SK-N-MC (cell line): ENCODE results near the gene IGF1R.

Source experiments
- DNase-seq: peaks from one replicate; pipeline ENCODE4 v3.0.0-alpha.2; 2011; ENCODE audit warnings: low read depth, low spot score
- H3K27ac ChIP-seq: fragments of 200-600 bp; sonication (generic); 2 replicates; pipeline ENCODE4 v1.5.1; 2016; ENCODE audit warnings: mixed run types
- H3K36me3 ChIP-seq: fragments of 200-600 bp; sonication (generic); 2 replicates; pipeline ENCODE4 v1.6.1; 2017; ENCODE audit warnings: antibody characterized with exemption, low read length, mixed read lengths; ENCODE audit not compliant: insufficient read depth
- H3K4me3 ChIP-seq: fragments of 200-600 bp; sonication (generic); 2 replicates; pipeline ENCODE4 v1.5.1; 2016
- H3K9ac ChIP-seq: fragments of 200-600 bp; sonication (generic); 2 replicates; pipeline ENCODE4 v1.8.0; 2017; ENCODE audit warnings: mixed run types, mixed read lengths; ENCODE audit not compliant: insufficient read length
- H3K9me3 ChIP-seq: fragments of 200-600 bp; sonication (generic); 2 replicates; pipeline ENCODE4 v1.6.1; 2017; ENCODE audit warnings: low read depth, mild to moderate bottlenecking, antibody characterized with exemption, low read length, moderate library complexity, mixed read lengths
- EZH2 ChIP-seq: fragments of 200-600 bp; sonication (generic); IDR thresholded peaks from one replicate; pipeline ENCODE4 v1.6.1; 2017; ENCODE audit warnings: antibody characterized with exemption
- FOXP2 ChIP-seq: optimal IDR thresholded peaks from 2 replicates; pipeline ENCODE3; 2011; ENCODE audit warnings: mild to moderate bottlenecking, moderate library complexity; ENCODE audit not compliant: insufficient read depth; ENCODE audit errors: extremely low read length, control extremely low read depth
- POLR2AphosphoS5 ChIP-seq: IDR thresholded peaks from 2 replicates; pipeline ENCODE4 v1.6.1; 2012; ENCODE audit warnings: mild to moderate bottlenecking, low read depth, low read length, borderline replicate concordance

The IGF1R gene

GRCh38 chr15:98686983-98687382 lies 38.6 kb downstream of the IGF1R start:
- Histone ChIP-seq H3K27ac (no peak overlapping the region), H3K9ac (no peak overlapping the region), H3K36me3 (no peaks in the 10 kb centered on the region), H3K4me3 (no peak overlapping the region), H3K9me3 (no peaks in the 10 kb centered on the region)
- DNase-seq, result no peak
- TF ChIP-seq POLR2AphosphoS5 (no peak), EZH2 (no peak), FOXP2 (no peak)

- H3K4me3 ChIP-seq, result no peak overlapping the region
- H3K36me3 ChIP-seq, result no peaks in the 10 kb centered on the region
- no peaks in the 10 kb centered on the region for H3K9me3 ChIP-seq
- no peak overlapping the region for H3K9ac ChIP-seq
- TF ChIP-seq EZH2, result no peak
- no peak for TF ChIP-seq POLR2AphosphoS5
- no peak for TF ChIP-seq FOXP2
- H3K27ac ChIP-seq, result no peak overlapping the region
- no peak for DNase-seq
Measured at GRCh38 chr15:98689431-98689861, 41.1 kb downstream of the IGF1R start.

DNA sequence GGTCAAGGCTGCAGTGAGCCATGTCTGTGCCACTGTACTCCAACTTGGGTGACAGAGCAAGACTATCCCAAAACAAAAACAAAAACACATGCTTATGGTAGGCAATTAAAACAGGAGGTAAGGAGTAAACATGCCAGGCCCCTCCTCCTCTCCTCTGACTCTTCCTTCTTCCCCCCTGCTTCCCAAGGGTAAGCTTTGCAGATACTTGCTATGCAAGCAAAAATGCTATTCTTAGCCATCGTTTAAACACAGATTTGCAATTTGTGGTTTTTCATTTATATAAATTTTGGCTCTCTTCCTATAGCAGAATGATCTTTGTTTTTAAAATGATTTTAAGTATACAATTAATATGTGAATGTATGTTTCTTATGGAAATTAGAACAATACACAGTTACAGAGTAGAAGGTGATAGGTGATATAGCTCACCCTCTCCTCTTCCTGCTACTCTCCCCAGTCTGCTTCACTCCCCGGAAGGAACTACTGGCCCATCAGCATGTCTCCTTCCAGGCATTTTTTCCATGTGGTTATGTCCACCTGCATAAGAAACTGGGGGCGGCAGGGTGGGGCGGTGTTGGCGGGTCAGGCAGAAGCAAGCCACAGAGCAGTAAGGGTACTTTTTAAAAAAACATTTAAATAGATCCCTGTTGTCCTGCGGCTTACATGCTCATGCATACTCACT lies 42.1 kb downstream of the IGF1R start:
- Histone ChIP-seq H3K27ac (no peak overlapping the region), H3K4me3 (no peak overlapping the region), H3K36me3 (no peaks in the 10 kb centered on the region), H3K9me3 (no peaks in the 10 kb centered on the region), H3K9ac (no peak overlapping the region)
- TF ChIP-seq POLR2AphosphoS5, result no peak
- no peak for TF ChIP-seq EZH2
- TF ChIP-seq FOXP2, result no peak
- no peak for DNase-seq

- H3K4me3 ChIP-seq, result no peak overlapping the region
- TF ChIP-seq FOXP2 (no peak), EZH2 (no peak), POLR2AphosphoS5 (no peak)
Measured at GRCh38 chr15:98692213-98692612, 43.9 kb downstream of the IGF1R start.

DNA sequence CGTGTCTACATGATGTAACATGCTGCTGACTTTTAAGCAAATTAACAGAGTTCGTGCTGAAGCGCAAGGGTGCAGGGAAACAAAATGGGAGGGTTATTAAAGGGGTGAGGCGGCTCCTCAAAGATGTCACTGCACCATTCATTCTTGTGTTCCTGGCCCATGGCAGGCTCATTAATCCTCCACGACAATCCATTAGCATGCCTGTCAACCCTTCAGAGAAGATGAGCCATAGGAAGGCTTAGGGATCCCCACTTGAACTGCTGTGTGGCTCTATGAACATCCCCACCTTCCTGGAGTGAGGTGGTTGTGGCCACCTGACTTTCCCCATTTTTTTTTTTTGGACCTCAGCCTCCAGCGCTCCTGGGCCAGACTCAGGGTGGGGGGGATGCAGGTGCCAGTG lies 45.8 kb downstream of the IGF1R start:
- H3K9ac ChIP-seq, result no peak overlapping the region
- no peak for DNase-seq
- TF ChIP-seq FOXP2 (no peak), EZH2 (no peak), POLR2AphosphoS5 (no peak)
- H3K9me3 ChIP-seq, result no peaks in the 10 kb centered on the region
- H3K27ac ChIP-seq, result no peak overlapping the region
- no peaks in the 10 kb centered on the region for H3K36me3 ChIP-seq
- no peak overlapping the region for H3K4me3 ChIP-seq

More at GRCh38 chr15:98692213-98692612, 43.9 kb downstream of the IGF1R start:
- no peak overlapping the region for H3K27ac ChIP-seq
- H3K9me3 ChIP-seq, result no peaks in the 10 kb centered on the region
- no peaks in the 10 kb centered on the region for H3K36me3 ChIP-seq
- no peak for DNase-seq
- no peak overlapping the region for H3K9ac ChIP-seq

DNA sequence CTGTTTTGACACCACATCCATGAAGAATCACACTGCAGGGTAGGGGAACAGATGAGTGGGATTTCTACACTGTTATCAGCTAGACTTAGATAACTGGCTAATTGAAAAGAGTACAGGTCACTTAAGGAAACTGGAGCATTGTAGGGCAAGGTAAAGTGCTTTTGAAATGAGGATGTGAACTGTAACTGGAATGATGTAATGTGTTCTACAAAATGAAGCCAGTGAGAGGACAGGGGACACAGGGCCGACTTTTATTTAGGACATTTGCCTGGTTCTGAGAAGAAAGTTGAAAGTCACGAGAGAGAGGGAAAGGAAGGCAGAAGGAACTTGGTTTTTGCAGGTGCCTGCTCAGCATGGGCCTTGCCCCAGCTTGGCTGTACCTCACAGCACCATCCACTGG lies 50.5 kb downstream of the IGF1R start:
- H3K4me3 ChIP-seq, result no peak overlapping the region
- no peak overlapping the region for H3K27ac ChIP-seq
- H3K9ac ChIP-seq, result no peak overlapping the region
- TF ChIP-seq EZH2 (no peak), FOXP2 (no peak), POLR2AphosphoS5 (no peak)
- H3K9me3 ChIP-seq, result no peaks in the 10 kb centered on the region
- no peaks in the 10 kb centered on the region for H3K36me3 ChIP-seq
- no peak for DNase-seq

DNA sequence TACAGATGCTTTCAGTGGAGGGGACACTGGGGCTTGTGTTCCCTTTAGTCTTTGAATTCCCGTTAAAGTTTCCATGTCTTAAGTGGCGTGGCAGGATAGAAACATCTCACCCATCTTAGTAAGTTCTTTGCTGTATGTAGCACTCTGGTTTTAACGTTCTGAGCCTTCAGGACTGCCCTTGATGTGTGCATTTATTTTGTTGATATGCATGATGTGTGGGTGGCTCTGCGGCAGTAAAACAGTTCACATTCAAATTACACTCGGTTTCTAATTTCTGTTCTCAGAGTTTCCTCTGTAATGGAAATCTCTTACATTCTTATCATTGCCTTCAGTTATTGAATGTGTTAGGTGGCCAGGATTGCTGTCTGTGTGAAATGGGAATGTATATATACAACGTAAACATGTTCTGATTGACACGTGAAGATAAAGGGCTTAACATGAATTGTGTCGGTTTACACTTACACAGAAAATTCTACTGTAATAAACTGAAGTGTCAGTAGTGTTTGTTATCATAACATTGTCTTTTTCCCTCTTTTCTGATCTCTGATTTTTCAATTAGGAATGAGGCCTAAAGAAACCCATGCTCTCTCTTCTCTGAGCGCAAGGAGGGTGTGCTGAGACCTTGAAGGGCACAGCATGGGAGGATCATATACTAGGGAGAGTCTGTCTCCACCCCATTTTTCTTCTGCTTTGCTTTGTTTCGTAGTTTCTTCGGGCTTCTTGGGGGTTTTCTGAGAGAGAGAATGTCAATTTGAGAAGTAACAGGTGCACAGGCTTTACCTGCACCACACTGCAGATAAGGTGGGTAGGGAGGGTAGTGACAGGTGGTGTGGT lies 51.5 kb downstream of the IGF1R start:
- H3K9ac ChIP-seq, result no peak overlapping the region
- H3K9me3 ChIP-seq, result no peaks in the 10 kb centered on the region
- no peak overlapping the region for H3K4me3 ChIP-seq
- DNase-seq, result no peak
- H3K36me3 ChIP-seq, result no peaks in the 10 kb centered on the region
- TF ChIP-seq FOXP2 (no peak), POLR2AphosphoS5 (no peak), EZH2 (no peak)
- no peak overlapping the region for H3K27ac ChIP-seq

DNA sequence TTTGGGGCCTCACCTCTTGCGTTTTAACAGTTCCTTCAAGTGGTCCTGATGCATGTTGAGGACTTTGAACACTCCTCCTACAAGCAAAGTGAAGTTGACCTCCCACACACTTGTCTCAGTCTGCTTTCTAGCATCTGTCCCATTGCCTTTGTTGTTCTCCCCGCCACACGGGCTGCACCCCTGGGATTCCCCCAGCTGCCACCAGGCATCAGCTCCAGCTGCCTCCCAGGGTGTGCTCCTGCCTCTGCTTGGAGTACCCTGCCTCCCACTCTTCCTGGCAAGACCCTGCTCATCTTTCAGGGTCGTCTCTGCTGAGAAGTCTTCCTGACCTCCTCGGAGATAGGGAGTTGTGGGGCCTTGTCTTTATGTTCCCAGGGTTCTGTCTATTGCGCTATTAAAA lies 52.2 kb downstream of the IGF1R start:
- no peak for DNase-seq
- Histone ChIP-seq H3K36me3 (no peaks in the 10 kb centered on the region), H3K27ac (no peak overlapping the region), H3K4me3 (no peak overlapping the region), H3K9ac (no peak overlapping the region), H3K9me3 (no peaks in the 10 kb centered on the region)
- TF ChIP-seq POLR2AphosphoS5 (no peak), EZH2 (no peak), FOXP2 (no peak)
